Suppressor macrophage treated with lipopolysaccharide for 1 hour (primary cell): Measurements from ENCODE around the gene NPB.
A peak's percentile ranks its signal among the peaks of the same experiment; 100 is the strongest.
"Not testable (repeated sequence)": the region's sequence is repeated elsewhere in the genome, so short reads cannot be mapped to it uniquely, and the experiment has no call there.

Experiments used
- DNase-seq, 3 donors: peaks; one replicate each; pipeline ENCODE4 v3.0.0-alpha.2; 2020 to 2022

Gene NPB

GRCh38 chr17:81913394-81914102 lies 11.5 kb downstream of the NPB start:
- DNase-seq, result no peak

GRCh38 chr17:81914103-81914850 lies 12.2 kb downstream of the NPB start:
- DNase-seq, result no peak

GRCh38 chr17:81915331-81915730 lies 13.3 kb downstream of the NPB start:
- no peak for DNase-seq

GRCh38 chr17:81916234-81917001 lies 14.4 kb downstream of the NPB start:
- DNase-seq, result peak; percentile 83 to 88 (median 87)

GRCh38 chr17:81917565-81918332 lies 15.7 kb downstream of the NPB start, which contains the start of gene SIRT7:
Gene SIRT7 (minus strand): TSS chr17:81918176. CDS start chr17:81918131, 45 bp downstream.
- peak; percentile 87 to 94 (median 92) for DNase-seq

- not testable (repeated sequence) for DNase-seq
Measured at GRCh38 chr17:81918333-81918669, 16.3 kb downstream of the NPB start.

GRCh38 chr17:81918832-81919545 lies 17.0 kb downstream of the NPB start:
- DNase-seq, result no peak

GRCh38 chr17:81920612-81921536 lies 18.8 kb downstream of the NPB start:
- peak; percentile 62 to 68 (median 64) for DNase-seq

GRCh38 chr17:81921537-81921862 lies 19.5 kb downstream of the NPB start:
- no peak for DNase-seq

GRCh38 chr17:81921996-81922565 lies 20.0 kb downstream of the NPB start:
- no peak for DNase-seq

GRCh38 chr17:81922566-81923301 lies 20.7 kb downstream of the NPB start:
- DNase-seq, result peak in 1 of 3 donors; percentile 42

- peak; percentile 87 to 92 (median 89) for DNase-seq
Measured at GRCh38 chr17:81923302-81924260, 21.5 kb downstream of the NPB start.

GRCh38 chr17:81924557-81925532 lies 22.8 kb downstream of the NPB start:
- DNase-seq, result no peak

GRCh38 chr17:81925860-81926450 lies 23.9 kb downstream of the NPB start:
- DNase-seq, result no peak

- DNase-seq, result peak; percentile 87 to 93 (median 92)
Measured at GRCh38 chr17:81926451-81927151, 24.6 kb downstream of the NPB start.

GRCh38 chr17:81927152-81927652 lies 25.2 kb downstream of the NPB start:
- DNase-seq, result no peak
